Parathyroid adenoma (tissue), 2 donors: ENCODE data around the gene GPX8.

Experiments
- H2AFZ ChIP-seq: fragments of 300-600 bp; sonication (generic); one replicate; pipeline ENCODE4 v1.7.0; 2017; ENCODE audit warnings: antibody characterized with exemption, mild to moderate bottlenecking
- H3K27ac ChIP-seq: fragments of 300-600 bp; sonication (generic); one replicate; pipeline ENCODE4 v1.7.0; 2017
- H3K27me3 ChIP-seq: fragments of 300-600 bp; sonication (generic); one replicate; pipeline ENCODE4 v1.7.0; 2017; ENCODE audit warnings: low read length; ENCODE audit not compliant: control insufficient read depth, insufficient read depth
- H3K36me3 ChIP-seq: fragments of 300-600 bp; sonication (generic); one replicate; pipeline ENCODE4 v1.7.0; 2017; ENCODE audit warnings: low read length; ENCODE audit not compliant: control insufficient read depth, insufficient read depth
- H3K4me1 ChIP-seq: fragments of 300-600 bp; sonication (generic); one replicate; pipeline ENCODE4 v1.7.0; 2017; ENCODE audit warnings: control low read depth
- H3K4me2 ChIP-seq: fragments of 300-600 bp; sonication (generic); one replicate; pipeline ENCODE4 v1.7.0; 2017; ENCODE audit warnings: low read length
- H3K4me3 ChIP-seq: fragments of 300-600 bp; sonication (generic); one replicate; pipeline ENCODE4 v1.7.0; 2017; ENCODE audit warnings: low read depth, low read length
- H3K79me2 ChIP-seq: fragments of 300-600 bp; sonication (generic); one replicate; pipeline ENCODE4 v1.7.0; 2017; ENCODE audit warnings: control low read depth
- H3K9ac ChIP-seq: fragments of 300-600 bp; sonication (generic); one replicate; pipeline ENCODE4 v1.7.0; 2017; ENCODE audit warnings: mild to moderate bottlenecking
- H3K9me3 ChIP-seq: fragments of 300-600 bp; sonication (generic); one replicate; pipeline ENCODE4 v1.7.0; 2017; ENCODE audit warnings: low read length; ENCODE audit not compliant: control insufficient read depth
- TF ChIP-seq, protein P1 (sequence below): fragments of 300-600 bp; sonication (generic); IDR thresholded peaks from one replicate; pipeline ENCODE4 v1.7.0; 2017; ENCODE audit warnings: antibody characterized with exemption, mild to moderate bottlenecking
- donor health status: primary hyperparathyroidism.

Gene GPX8

DNA sequence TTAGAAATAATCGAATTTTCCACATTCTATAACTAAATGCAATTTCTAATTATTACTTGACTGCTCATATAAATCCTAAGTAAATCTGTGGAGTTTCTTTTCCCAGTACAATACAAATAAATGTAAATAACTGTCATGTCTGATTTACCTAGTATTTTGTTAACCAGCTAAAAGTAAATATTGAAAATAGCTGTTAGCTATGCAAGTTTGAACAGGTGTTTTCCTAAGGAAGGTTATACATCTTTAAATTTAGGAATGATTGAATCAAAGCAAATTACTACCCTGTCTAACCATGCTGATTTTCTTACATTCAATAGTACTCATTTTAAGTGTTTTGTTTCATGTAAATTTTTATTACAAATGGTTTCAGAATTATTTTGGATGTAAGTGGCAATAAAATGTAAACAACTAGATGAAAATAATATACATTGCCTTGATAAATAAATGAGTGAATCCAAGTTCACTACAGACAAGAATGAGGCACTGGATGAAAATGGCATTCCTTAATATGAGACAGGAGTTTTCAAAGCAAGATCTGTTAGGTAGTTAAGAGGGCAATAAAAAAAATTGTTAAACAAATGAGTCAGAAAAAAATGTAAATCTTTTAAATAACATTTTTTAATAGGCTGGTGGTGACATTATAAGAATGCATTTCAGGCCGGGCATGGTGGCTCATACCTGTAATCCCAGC, 51.4 kb downstream of the GPX8 start:
- Histone ChIP-seq H3K27me3 (no peaks in the 10 kb centered on the region), H3K79me2 (no peaks in the 10 kb centered on the region)

More for the DNA sequence above, 51.4 kb downstream of the GPX8 start:
- H3K36me3 ChIP-seq = no peaks in the 10 kb centered on the region
- H3K9ac ChIP-seq = no peak overlapping the region
- H3K4me2 ChIP-seq = no peak overlapping the region
- H3K27ac ChIP-seq = no peak overlapping the region
- H3K4me1 ChIP-seq = no peaks in the 10 kb centered on the region
- H3K9me3 ChIP-seq = no peaks in the 10 kb centered on the region
- H2AFZ ChIP-seq = no peak overlapping the region
- H3K4me3 ChIP-seq = no peak overlapping the region
- TF ChIP-seq, protein P1, sequence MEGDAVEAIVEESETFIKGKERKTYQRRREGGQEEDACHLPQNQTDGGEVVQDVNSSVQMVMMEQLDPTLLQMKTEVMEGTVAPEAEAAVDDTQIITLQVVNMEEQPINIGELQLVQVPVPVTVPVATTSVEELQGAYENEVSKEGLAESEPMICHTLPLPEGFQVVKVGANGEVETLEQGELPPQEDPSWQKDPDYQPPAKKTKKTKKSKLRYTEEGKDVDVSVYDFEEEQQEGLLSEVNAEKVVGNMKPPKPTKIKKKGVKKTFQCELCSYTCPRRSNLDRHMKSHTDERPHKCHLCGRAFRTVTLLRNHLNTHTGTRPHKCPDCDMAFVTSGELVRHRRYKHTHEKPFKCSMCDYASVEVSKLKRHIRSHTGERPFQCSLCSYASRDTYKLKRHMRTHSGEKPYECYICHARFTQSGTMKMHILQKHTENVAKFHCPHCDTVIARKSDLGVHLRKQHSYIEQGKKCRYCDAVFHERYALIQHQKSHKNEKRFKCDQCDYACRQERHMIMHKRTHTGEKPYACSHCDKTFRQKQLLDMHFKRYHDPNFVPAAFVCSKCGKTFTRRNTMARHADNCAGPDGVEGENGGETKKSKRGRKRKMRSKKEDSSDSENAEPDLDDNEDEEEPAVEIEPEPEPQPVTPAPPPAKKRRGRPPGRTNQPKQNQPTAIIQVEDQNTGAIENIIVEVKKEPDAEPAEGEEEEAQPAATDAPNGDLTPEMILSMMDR = no peak
